ENCODE measurements around the gene TFDP3.
A peak's percentile ranks its signal among the peaks of the same experiment; 100 is the strongest.

TFDP3 gene

DNA sequence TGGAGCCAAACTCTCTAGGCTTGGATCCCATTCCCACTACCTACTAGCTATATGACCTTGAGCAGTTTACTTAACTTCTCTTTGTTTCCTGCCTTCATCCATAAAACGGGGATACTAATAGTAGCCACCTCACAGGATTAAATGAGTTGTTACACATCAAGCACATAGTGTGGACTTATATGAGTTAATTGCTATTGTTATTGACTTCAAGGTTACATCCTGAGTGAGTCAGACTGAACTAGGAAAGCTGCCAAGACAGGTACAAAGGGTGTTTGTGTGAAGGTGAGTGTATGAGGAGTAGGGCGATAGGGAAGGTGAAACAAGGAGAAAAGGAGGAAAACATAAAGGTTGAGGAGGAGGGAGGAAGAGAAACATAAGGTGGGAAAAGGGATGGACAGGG, 32.2 kb downstream of the TFDP3 start:
- no peak for DNase-seq (ENCODE audit: low spot score)

DNA sequence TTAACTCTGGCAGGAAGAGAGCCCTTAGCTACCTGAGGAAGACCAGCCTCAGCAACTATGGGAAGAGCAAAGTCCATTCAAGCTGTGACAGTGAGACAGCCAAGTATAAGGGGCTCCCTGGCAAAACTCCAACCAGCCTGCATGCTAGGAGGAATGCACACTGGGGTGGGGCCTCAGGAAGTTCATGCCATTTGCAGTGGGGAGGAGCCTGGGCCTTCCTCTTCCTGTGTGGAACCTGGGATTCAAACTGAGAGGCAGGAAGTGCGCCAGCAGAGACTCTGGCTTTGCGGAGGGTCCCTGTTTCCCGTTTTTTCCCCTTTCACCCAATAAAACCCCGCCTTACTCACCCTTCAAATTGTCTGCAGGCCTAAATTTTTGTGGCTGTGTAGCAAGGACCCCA, 33.0 kb downstream of the TFDP3 start:
- no peak for DNase-seq (ENCODE audit: low spot score)

DNA sequence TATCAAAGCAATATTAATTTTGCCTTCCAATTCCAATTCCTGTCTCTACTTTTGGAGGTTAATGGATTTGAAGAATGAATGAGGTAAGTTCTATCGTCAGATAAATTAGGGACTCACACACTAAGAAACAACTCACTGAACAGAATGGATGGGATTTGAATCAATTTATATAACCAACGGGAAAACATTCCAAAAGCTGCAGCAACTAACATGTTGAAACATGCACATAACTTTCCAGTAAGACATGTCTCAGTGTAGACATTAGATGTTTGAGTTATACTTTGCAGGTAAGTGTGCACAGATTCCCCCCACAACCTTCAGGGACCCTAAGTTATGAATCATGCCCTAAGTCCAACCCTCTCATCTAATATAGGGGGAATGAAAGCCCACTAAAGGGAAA, 34.3 kb downstream of the TFDP3 start:
- DNase-seq (ENCODE audit: low spot score), result no peak

DNA sequence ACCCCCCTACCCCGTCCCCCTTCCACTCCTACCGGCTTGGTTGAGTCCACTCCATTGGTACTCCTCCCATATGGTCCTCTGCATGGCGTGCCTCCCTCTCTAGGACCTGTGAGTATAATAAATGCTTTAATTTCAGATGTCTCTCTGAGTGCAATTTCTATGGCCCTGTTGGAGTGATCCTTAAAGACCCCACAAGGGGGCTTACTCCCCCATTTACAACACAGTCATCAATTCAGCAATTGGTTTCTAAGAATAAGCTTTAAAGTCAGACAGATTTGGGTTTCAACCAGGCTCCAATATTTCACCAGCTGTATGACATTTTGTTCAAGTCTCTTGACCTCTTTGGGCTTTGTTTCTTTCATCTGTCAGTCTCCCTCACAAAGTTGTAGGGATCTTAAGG, 38.7 kb downstream of the TFDP3 start:
- no peak for DNase-seq (ENCODE audit: low spot score)

DNA sequence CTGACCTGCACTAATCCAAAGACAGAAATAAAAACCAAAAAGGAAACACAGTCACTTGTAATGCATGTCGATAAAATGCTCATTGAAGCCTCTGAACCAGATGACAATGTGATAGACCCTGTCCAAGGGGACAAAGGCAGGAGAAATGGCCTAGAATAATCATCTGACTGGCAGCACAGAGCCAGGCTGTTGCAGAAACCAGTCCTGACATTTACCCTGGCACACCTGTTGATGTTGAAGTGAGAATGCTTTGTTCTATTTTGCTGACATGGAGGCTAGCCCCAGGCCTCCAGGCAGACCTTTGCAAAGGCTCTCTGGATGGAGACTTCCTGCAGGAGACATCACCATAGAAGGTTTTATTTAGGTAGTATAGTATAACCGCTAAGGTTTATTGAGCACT, 41.0 kb downstream of the TFDP3 start:
- no peak for DNase-seq (ENCODE audit: low spot score)

DNA sequence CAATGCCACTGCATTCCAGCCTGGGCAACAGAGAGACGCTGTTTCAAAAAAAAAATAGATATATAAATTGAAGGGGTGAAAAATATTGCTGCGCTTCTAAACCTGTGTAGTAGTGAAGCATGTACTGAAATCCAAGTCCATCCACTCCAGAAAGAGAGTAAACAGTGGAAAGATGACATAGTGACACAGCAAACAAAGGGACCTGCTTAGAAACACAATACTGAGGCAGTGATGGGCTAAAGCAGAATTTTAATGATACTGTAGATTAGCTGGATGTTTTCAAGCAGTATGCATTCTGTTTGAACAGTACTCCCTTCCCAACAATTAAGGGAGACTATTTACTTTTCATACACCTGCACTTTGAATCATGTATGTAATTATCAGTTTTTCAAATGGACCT, 42.5 kb downstream of the TFDP3 start:
- DNase-seq (ENCODE audit: low spot score), result no peak

DNA sequence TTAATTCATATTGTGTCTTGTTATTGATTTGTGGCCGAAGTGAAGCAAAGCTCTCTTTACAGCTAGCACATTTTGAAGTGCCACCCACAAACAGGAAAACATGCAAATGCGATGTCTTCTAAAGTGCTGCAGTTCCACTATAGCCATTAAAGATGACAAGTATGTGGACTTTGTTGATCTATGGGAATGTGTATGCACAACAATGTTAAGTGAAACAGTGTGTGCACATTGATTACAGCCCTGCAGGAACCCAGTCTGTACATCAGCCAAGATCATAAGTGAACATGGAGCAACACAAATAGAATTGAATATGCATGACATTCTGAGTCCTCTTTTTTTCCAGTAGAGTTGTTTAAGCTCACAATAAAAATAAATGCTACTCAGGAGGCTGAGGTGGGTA, 43.0 kb downstream of the TFDP3 start:
- no peak for DNase-seq (ENCODE audit: low spot score)

DNA sequence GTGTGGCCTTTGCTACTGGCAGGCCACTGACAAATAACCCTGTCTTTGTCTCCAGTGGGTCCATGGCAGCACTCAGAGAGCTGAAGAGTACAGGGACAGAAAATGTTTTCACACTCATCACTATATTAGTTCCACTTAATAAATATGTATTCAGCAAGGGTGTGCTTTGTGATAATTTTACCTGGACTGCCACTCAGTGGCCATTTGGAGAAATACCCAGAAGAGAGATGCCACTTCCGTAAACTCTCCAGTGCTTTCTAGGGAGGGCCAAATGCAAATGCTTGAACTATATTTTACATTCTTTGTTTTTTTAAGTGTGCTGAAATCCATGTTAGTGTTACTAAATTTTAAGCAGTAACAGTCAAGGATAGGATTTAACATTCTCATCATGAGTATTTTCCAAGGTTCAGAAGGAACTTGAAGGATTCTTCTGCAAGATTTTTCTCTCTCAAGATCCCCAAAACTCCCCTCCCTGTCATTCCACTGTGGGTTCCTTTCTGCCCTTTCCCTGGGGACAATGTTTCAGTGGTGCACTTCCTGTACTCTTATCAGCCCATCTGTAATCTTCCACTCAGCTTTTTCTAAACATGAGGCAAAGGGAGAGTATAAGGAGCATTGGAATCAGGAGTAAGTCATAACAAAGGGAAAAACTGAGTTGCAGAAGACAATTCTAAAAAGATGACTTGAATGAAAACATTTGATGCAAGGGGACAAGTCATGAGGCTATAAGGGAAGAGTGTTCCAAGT, 46.0 kb downstream of the TFDP3 start:
- DNase-seq (ENCODE audit: low spot score), result peak; percentile 8

Measured in COLO829 (cell line).